ENCODE results near the gene CARTPT. TPM values are rescaled to one million over a fixed set of nuclear protein-coding genes. Genes with fewer than 3 reads are reported as not detected.

The CARTPT gene
- total RNA-seq, 2 donors from 2014 or later = not detected

GRCh38 chr5:71703941-71704340, 15.1 kb upstream of the CARTPT start:
- no peak overlapping the region for H3K27ac Mint-ChIP-seq
- no peaks in the 10 kb centered on the region for H3K36me3 Mint-ChIP-seq
- no peak for DNase-seq (ENCODE audit: low spot score)
- H3K4me3 Mint-ChIP-seq = no peak overlapping the region
- H3K27me3 Mint-ChIP-seq = peaks cover 8 to 15% of the 10 kb centered on the region in 2 donors
- no peaks in the 10 kb centered on the region for H3K9me3 Mint-ChIP-seq
- no peak for ATAC-seq
- H3K4me1 Mint-ChIP-seq (ENCODE audit: low read depth in 2 of 2) = no peaks in the 10 kb centered on the region

- Mint-ChIP-seq H3K36me3 (no peaks in the 10 kb centered on the region), H3K27me3 (peaks cover 11 to 23% of the 10 kb centered on the region in 2 donors), H3K27ac (no peak overlapping the region), H3K9me3 (no peaks in the 10 kb centered on the region), H3K4me3 (no peak overlapping the region), H3K4me1 (ENCODE audit: low read depth in 2 of 2) (no peaks in the 10 kb centered on the region)
- DNase-seq (ENCODE audit: low spot score) (no peak), ATAC-seq (no peak)
These were observed 13.7 kb upstream of the CARTPT start for GRCh38 chr5:71705421-71705820.

GRCh38 chr5:71706906-71707305, 12.2 kb upstream of the CARTPT start:
- Mint-ChIP-seq H3K4me3 (no peak overlapping the region), H3K36me3 (no peaks in the 10 kb centered on the region), H3K27ac (no peak overlapping the region), H3K9me3 (no peaks in the 10 kb centered on the region), H3K4me1 (ENCODE audit: low read depth in 2 of 2) (no peaks in the 10 kb centered on the region), H3K27me3 (peaks cover 13 to 23% of the 10 kb centered on the region in 2 donors)
- no peak for ATAC-seq
- no peak for DNase-seq (ENCODE audit: low spot score)

GRCh38 chr5:71711610-71712009, 7.5 kb upstream of the CARTPT start:
- Mint-ChIP-seq H3K36me3 (no peaks in the 10 kb centered on the region), H3K27ac (no peak overlapping the region), H3K4me1 (ENCODE audit: low read depth in 2 of 2) (no peaks in the 10 kb centered on the region), H3K4me3 (no peak overlapping the region), H3K9me3 (no peaks in the 10 kb centered on the region), H3K27me3 (peaks cover 22 to 52% of the 10 kb centered on the region in 2 donors)
- ATAC-seq = no peak
- no peak for DNase-seq (ENCODE audit: low spot score)

- H3K36me3 Mint-ChIP-seq = no peaks in the 10 kb centered on the region
- H3K4me1 Mint-ChIP-seq (ENCODE audit: low read depth in 2 of 2) = no peaks in the 10 kb centered on the region
- H3K27ac Mint-ChIP-seq = no peak overlapping the region
- H3K4me3 Mint-ChIP-seq = no peak overlapping the region
- no peaks in the 10 kb centered on the region for H3K9me3 Mint-ChIP-seq
- DNase-seq (ENCODE audit: low spot score) = no peak
- no peak for ATAC-seq
- H3K27me3 Mint-ChIP-seq = peaks cover 39 to 55% of the 10 kb centered on the region in 2 donors
These were observed 4.2 kb upstream of the CARTPT start for GRCh38 chr5:71714911-71715310.

- H3K27me3 Mint-ChIP-seq = peaks cover 21 to 46% of the 10 kb centered on the region in 2 donors
These were observed 8.9 kb downstream of the CARTPT start for GRCh38 chr5:71727978-71728377.

GRCh38 chr5:71731015-71731414, 11.9 kb downstream of the CARTPT start:
- Mint-ChIP-seq H3K4me1 (ENCODE audit: low read depth in 2 of 2) (no peaks in the 10 kb centered on the region), H3K9me3 (no peaks in the 10 kb centered on the region), H3K27me3 (peaks cover 23 to 49% of the 10 kb centered on the region in 2 donors), H3K36me3 (no peaks in the 10 kb centered on the region), H3K4me3 (no peak overlapping the region), H3K27ac (no peak overlapping the region)
- DNase-seq (ENCODE audit: low spot score) (no peak), ATAC-seq (no peak)

More at GRCh38 chr5:71727978-71728377, 8.9 kb downstream of the CARTPT start:
- ATAC-seq = no peak
- H3K4me1 Mint-ChIP-seq (ENCODE audit: low read depth in 2 of 2) = no peaks in the 10 kb centered on the region
- no peaks in the 10 kb centered on the region for H3K9me3 Mint-ChIP-seq
- H3K36me3 Mint-ChIP-seq = no peaks in the 10 kb centered on the region
- H3K4me3 Mint-ChIP-seq = no peak overlapping the region
- H3K27ac Mint-ChIP-seq = no peak overlapping the region
- DNase-seq (ENCODE audit: low spot score) = no peak

- H3K4me1 Mint-ChIP-seq (ENCODE audit: low read depth in 2 of 2) = no peaks in the 10 kb centered on the region
- no peaks in the 10 kb centered on the region for H3K36me3 Mint-ChIP-seq
- ATAC-seq = no peak
- H3K9me3 Mint-ChIP-seq = no peaks in the 10 kb centered on the region
- H3K4me3 Mint-ChIP-seq = no peak overlapping the region
- no peak for DNase-seq (ENCODE audit: low spot score)
- peaks cover 21 to 49% of the 10 kb centered on the region in 2 donors for H3K27me3 Mint-ChIP-seq
- no peak overlapping the region for H3K27ac Mint-ChIP-seq
These were observed 12.9 kb downstream of the CARTPT start for GRCh38 chr5:71732011-71732410.

- H3K9me3 Mint-ChIP-seq = no peaks in the 10 kb centered on the region
- no peak overlapping the region for H3K4me3 Mint-ChIP-seq
- H3K27me3 Mint-ChIP-seq = peaks cover 16 to 42% of the 10 kb centered on the region in 2 donors
These were observed 15.1 kb downstream of the CARTPT start for GRCh38 chr5:71734141-71734540.

GRCh38 chr5:71737931-71738539, 19.0 kb downstream of the CARTPT start:
- H3K9me3 Mint-ChIP-seq = no peaks in the 10 kb centered on the region
- ATAC-seq (no peak), DNase-seq (ENCODE audit: low spot score) (no peak)
- H3K4me1 Mint-ChIP-seq (ENCODE audit: low read depth in 2 of 2) = peaks cover 0 to 7% of the 10 kb centered on the region in 2 donors
- no peaks in the 10 kb centered on the region for H3K36me3 Mint-ChIP-seq
- H3K27me3 Mint-ChIP-seq = peaks cover 16 to 42% of the 10 kb centered on the region in 2 donors
- H3K27ac Mint-ChIP-seq = peak overlapping the region in 1 of 2 donors; percentile 29
- H3K4me3 Mint-ChIP-seq = no peak overlapping the region

More at GRCh38 chr5:71734141-71734540, 15.1 kb downstream of the CARTPT start:
- H3K27ac Mint-ChIP-seq = no peak overlapping the region
- peaks cover 0 to 4% of the 10 kb centered on the region in 2 donors for H3K4me1 Mint-ChIP-seq (ENCODE audit: low read depth in 2 of 2)
- DNase-seq (ENCODE audit: low spot score) (no peak), ATAC-seq (no peak)
- H3K36me3 Mint-ChIP-seq = no peaks in the 10 kb centered on the region

GRCh38 chr5:71738662-71739361, 19.7 kb downstream of the CARTPT start:
- Mint-ChIP-seq H3K27me3 (peaks cover 19 to 39% of the 10 kb centered on the region in 2 donors), H3K4me3 (peak overlapping the region; percentile 31), H3K36me3 (no peaks in the 10 kb centered on the region), H3K4me1 (ENCODE audit: low read depth in 2 of 2) (peaks cover 0 to 7% of the 10 kb centered on the region in 2 donors), H3K27ac (peak overlapping the region in 1 of 2 donors; percentile 29), H3K9me3 (no peaks in the 10 kb centered on the region)
- DNase-seq (ENCODE audit: low spot score) (no peak), ATAC-seq (peak in 1 of 2 donors; percentile 54)

GRCh38 chr5:71740015-71740753, 21.1 kb downstream of the CARTPT start:
- H3K9me3 Mint-ChIP-seq = no peaks in the 10 kb centered on the region

GRCh38 chr5:71743155-71743554, 24.1 kb downstream of the CARTPT start:
- H3K27me3 Mint-ChIP-seq = peaks cover 15 to 22% of the 10 kb centered on the region in 2 donors
- no peaks in the 10 kb centered on the region for H3K36me3 Mint-ChIP-seq
- H3K27ac Mint-ChIP-seq = no peak overlapping the region
- H3K4me1 Mint-ChIP-seq (ENCODE audit: low read depth in 2 of 2) = peaks cover 0 to 7% of the 10 kb centered on the region in 2 donors
- no peak for DNase-seq (ENCODE audit: low spot score)
- no peaks in the 10 kb centered on the region for H3K9me3 Mint-ChIP-seq
- no peak overlapping the region for H3K4me3 Mint-ChIP-seq
- no peak for ATAC-seq

More at GRCh38 chr5:71740015-71740753, 21.1 kb downstream of the CARTPT start:
- Mint-ChIP-seq H3K36me3 (no peaks in the 10 kb centered on the region), H3K4me3 (peak overlapping the region; percentile 43), H3K27me3 (peaks cover 14 to 29% of the 10 kb centered on the region in 2 donors), H3K27ac (peak overlapping the region in 1 of 2 donors; percentile 65), H3K4me1 (ENCODE audit: low read depth in 2 of 2) (peaks cover 0 to 7% of the 10 kb centered on the region in 2 donors)
- ATAC-seq (peak in 1 of 2 donors; percentile 86), DNase-seq (ENCODE audit: low spot score) (no peak)

Measured in natural killer cell treated with Interleukin-12 subunit alpha and Interleukin-12 subunit beta and Interleukin-15 and Interleukin-18, amount 100 ng/mL, for 72 hours (primary cell).